Measurements from ENCODE around the gene ACACB. TPM values are rescaled to one million over a fixed set of nuclear protein-coding genes. Genes with fewer than 3 reads are reported as not detected.

ACACB gene
- polyA plus RNA-seq, 10 donors, result 4.6 to 13.3 (median 7.9) TPM

DNA sequence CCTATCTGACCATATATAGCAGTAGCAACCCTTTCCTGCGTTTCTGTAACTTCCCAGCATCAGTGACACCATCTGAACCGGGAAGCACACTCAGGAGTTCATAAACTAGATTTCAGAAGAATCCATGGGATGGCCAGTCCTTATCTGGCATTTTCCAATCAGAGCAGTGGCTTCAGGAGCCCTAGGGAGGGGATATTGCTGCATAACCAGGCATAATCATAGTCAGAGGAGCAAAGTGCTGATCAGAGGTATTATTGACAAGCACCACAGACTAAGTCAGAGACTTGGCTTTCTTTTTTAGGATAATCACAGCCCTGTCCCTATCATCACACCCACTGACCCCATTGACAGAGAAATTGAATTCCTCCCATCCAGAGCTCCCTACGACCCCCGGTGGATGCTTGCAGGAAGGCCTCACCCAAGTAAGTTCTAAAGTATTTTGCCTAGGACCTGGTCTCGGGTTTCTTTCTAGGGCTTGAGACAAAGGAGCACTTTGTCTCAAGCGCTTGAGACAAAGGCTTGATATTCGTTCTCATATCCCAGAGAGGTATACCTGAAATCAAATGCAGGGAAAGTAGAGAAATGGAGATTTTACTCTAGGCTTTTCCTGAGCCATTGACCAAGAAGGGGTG is 137.6 kb downstream of the ACACB start:
- no peak for DNase-seq

DNA sequence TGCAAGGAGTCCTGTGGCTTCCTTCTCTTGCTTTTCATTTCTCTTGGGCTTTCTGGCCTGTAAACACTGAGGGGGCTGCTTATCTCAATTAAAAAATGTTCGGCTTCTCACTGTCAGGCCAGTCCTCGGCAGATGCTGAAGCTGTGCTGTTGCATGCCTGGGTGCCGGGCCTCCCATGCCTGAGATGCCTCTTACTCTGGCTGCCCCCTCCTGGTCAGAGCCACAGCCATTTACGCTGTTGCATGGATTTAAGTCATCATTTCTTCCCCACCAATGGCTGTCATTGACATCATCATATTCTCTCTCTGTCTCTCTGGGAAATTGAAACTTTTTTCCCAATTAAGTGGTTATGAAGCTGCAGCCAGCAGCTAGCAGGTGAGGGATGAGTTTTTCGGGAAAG is 139.0 kb downstream of the ACACB start:
- DNase-seq, result no peak

DNA sequence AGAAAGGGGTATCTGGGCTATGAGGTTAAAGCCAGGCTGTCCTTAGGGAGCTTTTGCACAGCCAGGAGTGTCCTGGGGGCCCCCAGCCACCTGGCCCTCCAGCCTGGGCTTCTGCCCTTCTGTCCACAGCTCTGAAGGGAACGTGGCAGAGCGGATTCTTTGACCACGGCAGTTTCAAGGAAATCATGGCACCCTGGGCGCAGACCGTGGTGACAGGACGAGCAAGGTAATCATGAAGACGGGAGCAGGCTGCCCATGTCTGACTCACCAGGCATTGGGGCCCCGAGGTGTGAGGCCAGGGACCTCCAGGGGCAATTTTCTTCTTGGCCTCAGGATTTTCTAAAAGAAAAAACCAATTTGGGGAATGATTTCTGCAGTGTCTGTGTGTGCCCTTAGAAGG is 139.6 kb downstream of the ACACB start:
- no peak for DNase-seq

DNA sequence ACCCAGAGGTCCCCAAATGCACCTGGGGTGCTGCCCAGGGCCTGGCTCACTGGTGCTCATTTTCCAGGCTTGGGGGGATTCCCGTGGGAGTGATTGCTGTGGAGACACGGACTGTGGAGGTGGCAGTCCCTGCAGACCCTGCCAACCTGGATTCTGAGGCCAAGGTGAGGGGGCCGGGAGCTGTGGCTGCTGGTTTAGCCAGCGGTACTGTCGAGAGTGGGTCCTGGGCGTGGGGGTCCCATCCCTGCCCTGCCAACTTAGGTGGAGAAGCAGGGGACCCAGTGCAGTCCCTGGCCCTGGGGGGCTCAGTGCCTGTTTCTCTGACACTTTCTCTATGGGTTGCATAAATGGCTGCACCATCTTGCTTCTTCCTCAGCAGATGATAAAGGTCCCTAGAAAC is 141.8 kb downstream of the ACACB start:
- DNase-seq, result no peak

DNA sequence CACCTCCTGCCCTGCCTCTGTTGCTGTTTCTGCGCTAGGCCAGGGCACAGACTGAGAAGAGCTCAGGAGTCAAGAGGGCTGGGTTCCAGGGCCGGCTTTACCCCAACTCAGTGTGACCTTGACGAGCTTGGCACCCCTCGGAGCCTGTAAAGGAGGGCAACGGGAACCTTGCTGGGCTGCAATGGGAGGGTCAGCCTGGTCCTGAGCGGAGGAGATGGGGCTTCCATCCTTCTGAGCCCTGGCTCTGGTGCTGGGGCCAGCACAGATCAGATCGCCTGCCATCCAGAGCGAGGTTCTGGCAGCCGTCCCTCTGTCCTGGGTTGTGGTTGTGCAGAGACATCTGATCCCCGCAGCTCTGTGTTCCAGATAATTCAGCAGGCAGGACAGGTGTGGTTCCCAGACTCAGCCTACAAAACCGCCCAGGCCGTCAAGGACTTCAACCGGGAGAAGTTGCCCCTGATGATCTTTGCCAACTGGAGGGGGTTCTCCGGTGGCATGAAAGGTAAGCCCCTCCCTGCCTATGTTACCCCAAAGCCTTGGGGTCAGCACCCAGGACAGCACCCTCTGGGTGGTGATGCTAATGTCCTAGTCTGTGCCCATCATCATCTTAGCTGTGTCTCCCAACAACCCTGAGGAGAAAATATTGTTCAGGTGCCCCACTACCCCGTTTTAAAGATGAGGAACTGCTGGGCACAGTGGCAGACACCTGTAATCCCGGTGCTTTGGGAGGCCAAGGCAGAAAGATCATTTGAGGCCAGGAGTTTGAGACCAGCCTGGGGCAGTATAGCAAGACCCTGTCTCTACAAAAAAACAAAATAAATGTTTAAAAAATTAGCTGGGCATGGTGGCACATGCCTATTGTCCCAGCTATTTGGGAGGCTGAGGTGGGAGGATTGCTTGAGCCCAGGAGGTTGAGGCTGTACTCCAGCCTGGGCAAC is 142.5 kb downstream of the ACACB start:
- DNase-seq, result no peak

DNA sequence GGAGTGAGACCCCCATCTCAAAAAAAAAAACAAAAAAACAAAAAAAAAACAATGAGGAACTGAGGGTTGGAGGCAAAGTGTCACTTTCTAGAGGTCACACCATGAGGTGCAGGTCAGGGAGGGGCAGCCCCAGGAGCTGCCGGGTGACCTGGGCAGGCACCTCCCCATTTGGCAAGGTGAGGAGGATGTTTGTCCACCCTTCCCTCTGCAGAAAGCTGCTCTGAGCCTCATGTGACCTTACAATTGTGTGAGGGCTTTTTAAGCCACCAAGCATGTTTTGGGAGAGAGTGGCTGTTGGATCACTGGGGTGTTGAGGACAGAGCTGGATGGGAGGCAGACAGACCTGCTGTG is 143.1 kb downstream of the ACACB start:
- no peak for DNase-seq

DNA sequence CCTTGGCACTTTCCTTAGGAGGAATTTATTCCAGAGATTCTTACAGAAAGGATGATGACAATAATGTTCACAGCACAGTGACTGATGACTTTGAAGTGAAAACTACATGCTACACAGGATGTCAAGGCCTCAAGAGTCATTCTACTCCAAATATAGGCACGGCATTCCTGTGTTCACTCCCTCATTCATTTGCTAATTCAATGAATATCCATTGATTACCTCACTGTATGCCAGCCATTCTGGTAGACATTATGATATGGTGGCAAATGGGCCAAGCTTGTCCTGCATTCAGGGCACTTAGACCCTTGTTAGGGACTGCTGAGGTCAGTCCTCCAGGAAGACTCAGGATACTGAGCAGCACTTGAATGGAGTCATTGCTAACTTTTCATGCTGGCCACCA is 144.7 kb downstream of the ACACB start:
- DNase-seq, result no peak

DNA sequence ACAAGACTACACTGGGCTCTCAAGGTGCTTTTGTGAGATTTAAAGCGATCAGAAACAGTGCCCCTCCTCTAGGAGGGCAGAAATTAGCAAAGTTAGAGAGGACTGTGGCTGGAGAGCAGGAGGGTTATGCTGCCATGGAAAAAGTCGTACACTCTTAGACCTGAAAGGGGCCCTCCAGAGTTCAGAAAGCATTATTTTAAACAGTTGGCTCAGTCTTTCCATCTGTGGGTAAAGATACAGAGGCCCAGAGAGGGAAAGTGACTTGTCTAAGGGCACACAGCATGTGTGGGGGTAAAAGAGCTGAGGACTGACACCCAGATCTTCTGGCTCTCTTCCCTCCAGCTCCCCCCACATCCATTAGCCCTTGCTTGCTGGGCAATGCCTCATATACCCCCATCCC is 145.6 kb downstream of the ACACB start:
- DNase-seq, result no peak

DNA sequence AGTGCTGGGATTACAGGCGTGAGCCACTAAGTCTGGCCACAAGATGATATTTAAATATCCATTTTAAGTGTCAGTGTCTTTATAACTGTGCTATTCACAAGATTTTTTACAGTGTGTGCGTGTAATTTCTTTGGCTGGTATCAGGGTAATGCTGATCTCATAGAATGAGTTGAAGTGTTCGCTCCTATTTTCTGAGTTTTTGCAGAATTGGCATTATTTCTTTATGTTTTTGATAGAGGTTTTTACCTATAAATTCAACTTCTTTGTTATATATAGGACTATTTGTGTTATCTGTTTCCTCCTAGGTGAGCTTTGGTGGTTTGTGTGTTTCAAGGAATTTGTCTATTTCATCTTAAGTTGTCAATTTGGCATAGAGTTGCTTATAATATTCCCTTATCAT is 147.1 kb downstream of the ACACB start:
- DNase-seq, result no peak

DNA sequence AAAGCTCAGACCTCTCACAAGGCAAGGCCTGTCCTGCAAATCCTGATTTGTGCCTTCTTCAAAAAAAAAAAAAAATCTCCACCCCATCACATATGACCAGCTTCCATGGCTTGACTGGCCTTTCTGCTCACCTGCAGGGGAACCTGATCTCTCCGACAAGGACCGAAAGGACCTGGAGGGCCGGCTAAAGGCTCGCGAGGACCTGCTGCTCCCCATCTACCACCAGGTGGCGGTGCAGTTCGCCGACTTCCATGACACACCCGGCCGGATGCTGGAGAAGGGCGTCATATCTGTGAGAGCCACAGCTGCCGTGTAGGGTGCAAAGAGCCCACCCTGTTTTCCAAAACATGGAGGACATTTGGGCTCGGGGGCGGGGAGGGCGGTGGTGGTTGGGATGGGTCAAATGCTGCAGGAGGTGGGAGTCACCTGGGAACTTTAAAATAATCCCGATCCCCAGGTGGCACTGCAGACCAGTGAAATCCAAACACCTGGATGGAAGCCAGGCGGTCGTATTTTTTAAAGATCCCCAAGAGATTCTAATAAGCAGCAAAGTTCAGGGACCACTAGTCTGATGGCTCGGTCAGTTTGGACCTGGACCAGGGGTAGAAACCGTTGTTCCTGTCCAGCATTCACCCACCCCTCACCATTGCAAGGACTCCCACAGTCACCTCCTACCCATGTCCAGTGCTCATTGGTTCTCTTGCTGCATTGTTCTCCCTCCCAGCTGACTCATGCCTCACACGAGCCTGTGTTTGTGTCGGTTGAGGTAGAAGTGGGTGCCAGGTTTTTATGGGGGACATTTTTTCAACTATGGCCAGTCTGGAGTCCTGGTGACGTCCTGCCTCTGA is 147.9 kb downstream of the ACACB start:
- peak; percentile 30 to 75 (median 62) for DNase-seq

DNA sequence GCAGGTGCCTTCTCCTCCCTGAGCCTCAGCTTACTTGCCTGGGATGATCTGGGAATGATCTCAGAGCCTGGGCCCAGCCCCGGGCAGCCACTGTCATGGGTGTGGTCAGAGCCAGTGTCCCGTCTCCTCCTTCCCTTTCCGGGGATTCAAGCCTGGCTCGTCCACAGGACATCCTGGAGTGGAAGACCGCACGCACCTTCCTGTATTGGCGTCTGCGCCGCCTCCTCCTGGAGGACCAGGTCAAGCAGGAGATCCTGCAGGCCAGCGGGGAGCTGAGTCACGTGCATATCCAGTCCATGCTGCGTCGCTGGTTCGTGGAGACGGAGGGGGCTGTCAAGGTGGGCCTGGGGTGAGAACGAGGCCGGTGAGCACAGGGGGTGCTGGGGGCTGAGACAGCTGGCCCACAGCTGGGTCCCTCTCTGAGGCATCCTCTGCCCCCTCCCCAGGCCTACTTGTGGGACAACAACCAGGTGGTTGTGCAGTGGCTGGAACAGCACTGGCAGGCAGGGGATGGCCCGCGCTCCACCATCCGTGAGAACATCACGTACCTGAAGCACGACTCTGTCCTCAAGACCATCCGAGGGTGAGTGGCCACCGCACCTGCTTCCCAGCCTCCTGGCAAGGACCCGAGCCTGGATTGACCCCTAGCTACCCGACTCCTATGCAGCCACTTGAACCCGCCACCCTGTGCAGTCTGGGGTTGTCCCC is 148.7 kb downstream of the ACACB start:
- DNase-seq, result no peak

DNA sequence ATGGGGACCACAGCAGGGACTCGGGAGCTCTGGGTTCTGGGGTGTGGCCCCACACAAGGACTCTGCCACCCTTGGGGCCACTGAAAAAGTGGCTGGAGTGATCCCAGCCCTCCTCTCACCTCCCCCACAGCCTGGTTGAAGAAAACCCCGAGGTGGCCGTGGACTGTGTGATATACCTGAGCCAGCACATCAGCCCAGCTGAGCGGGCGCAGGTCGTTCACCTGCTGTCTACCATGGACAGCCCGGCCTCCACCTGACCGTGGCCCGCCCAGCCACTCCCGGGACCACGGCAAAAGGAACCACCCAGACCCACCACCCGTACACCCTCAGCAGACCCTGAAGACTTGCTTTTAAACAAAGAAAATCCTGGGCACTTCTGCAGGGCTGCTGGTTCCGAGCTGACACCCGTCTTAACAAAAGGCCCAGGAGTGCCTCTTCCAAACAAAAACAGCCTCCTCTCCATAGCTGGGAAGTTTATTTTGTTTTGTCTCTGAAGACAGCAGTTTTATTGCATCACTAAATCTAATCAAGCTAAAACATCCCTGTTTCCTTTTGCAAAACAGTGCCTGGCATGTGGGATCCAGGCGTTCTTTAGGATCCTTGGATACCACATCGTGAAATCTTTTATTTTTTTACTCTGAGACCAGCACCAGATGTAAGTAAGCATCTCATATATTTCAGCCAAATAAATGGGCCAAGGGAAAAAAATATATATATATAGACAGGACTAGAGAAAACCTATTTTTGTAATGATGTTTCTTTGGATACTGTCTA is 149.9 kb downstream of the ACACB start:
- DNase-seq, result no peak

DNA sequence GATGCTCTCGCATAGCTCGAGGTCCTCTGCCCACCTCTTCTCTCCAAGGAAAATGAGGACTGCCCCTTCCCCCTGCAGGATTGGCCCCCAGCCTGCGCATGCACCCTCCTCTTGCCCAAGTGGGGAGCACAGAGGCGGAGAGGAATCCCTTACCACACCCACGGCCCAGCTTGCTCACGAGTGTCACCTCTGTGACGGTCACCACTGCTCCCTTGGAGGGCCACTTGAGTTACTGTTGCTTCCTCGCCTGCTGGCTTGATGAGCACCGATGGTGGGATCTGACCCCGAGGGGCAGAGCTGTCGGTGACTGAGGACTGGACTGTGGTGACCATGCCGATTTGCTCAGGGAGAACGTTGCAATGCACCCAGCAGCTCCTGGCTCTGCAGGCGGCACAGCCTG is 151.0 kb downstream of the ACACB start:
- no peak for DNase-seq

DNA sequence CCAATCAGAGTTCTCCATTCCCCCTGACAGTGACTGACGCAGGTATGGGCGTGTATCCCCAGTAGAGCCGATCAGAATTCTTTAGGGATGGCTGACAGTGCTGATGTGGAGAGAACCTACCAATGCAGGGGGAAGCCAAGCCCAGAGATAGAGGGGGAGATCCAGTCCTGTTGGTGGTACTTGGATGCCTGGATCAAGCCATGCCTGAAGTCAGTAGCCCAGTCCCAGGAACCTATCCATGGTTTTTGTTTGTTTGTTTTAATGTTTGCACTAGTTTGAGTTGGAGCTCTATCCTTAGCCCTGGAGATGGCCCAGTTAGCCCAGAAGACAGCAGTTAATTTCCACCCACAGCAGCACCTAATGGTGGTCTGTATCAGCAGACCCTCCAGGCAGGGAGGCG is 152.5 kb downstream of the ACACB start:
- no peak for DNase-seq

DNA sequence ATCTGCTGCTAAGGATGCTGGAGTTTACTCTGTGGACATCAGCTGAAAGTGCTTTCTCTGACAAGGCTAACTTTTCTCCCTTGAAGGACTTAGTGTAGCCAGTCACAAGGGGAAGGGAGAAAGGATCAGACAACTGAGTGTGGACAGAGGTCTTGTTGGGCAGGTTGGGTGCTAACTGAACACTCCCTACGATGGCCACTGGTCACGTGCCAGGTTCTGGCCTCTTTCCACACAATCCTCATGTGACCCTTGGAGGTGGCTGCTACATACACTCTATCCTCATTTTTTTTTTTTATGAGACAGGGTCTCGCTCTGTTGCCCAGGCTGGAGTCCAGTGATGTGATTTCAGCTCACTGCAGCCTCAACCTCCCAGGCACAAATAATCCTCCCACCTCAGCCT is 153.0 kb downstream of the ACACB start:
- no peak for DNase-seq

DNA sequence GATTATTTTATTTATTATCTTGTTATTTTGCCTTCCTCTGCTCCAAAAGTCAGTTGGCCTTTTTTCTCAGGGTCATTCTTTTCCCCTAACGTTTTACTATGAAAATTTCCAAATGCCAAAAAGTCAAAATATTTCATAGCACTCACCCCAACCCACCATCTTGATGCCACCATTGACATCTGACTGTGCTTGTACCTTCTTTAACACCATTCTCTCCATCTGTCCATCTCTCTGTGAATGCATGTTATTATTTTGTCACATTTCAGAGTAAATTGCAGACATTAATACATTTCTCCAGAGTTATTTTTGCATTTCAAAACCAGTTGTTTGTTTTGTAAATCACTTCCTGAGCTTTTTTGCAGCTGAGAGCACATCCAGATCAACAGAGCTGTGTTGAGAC is 154.1 kb downstream of the ACACB start:
- no peak for DNase-seq

DNA sequence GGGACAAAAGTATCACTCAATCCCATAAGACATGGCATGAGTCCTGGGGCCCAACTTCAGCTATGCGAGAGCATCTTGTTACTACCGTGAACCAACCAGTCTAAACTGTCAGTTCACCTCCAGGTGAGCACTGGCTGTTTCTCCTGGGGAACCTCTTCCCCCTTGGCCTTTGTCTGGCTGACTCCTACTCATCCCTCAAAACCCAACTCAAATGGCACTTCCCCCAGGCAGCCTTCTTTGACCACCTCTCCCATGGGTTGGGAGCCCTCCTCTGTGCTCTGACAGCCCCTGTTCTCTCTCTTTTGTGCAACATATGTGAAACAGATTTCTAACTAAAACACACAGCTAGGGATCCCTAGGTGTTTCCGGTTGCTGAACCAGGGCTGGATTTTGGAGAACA is 155.0 kb downstream of the ACACB start:
- DNase-seq, result no peak

DNA sequence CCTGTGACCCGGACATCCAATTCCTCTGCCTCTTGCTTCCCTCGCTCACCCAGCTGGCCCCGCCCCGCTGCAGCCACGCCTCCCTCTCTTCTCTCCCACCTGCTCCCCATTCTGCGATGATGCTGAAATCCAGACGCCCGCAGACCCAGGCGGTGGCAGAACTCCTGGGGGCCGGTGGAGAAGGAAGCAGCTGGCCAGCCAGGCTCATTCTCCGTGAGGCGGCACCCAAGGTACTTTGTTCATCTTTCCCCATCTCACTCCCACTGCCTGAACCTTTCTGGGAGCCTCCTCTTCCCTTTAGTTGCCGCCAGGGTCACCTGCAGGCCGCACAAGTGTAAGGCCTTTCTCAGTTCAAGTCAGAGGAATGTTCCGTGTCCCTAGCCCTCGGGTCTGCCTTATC is 157.0 kb downstream of the ACACB start:
- no peak for DNase-seq

DNA sequence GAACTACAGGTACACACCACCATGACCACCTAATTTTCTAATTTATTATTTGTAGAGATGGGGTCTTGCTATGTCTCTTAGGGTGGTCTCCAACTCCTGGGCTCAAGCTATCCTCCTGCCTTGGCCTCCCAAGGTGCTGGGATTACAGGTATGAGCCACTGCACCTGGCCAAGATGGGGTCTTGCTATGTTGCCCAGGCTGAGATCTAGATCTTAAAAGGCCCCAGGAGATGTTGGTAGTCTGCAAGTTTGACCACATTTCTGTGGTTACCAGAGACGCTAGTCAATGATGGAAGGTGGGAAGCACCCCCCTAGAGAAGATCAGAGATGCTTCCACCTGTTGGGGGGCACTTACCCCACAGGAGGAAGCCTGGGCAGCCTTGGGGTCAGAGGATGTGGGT is 158.0 kb downstream of the ACACB start:
- no peak for DNase-seq

DNA sequence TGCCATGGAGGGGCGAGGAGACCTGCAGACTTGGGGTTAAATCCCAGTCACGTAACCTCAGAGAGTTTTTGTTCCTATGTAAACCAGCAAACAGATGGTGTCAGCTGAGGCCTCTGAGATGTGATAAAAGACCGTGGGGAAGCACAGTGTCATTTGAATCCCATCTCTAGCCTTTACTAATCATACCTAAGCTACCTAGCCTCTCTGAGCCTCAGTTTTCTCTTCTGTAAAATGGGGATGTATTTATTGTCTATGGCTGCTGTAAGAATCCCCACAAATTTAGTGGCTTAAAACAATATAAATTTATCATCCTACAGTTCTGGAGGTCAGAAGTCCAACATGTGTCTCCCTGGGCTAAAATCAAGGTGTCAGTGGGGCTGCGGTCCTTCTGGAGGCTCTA is 158.8 kb downstream of the ACACB start:
- no peak for DNase-seq

DNA sequence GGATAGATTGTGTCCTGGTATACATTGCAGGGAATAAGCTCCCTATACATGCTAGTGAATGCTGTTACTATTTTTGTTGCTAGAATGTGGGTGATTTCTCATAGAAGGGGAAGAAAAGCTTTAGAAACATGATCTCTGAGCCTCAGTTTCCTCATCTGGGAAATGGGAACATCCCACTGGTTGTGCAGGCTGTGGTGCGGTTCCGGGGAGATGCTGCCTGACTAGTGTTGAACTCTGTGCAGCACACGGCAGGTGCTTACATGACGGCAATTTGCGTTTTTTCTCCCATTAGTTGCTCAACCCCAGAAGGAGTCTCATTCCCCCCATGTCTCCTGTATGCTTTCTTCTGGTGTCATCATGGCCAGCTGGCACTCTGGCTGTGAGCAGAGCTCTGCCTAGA is 159.8 kb downstream of the ACACB start:
- no peak for DNase-seq

Measured in muscle of back (tissue), 11 donors.